Esophagus muscularis mucosa (tissue), 4 donors: ENCODE data around the gene GRAMD1C. TPM values are rescaled to one million over a fixed set of nuclear protein-coding genes. Genes with fewer than 3 reads are reported as not detected.
A peak's percentile ranks its signal among the peaks of the same experiment; 100 is the strongest.

Experiments used
- DNase-seq: peaks from one replicate; pipeline ENCODE4 v3.0.0-alpha.2; 2017; ENCODE audit errors: extremely low spot score
- H3K27ac ChIP-seq, 4 donors: fragments of 200-600 bp; sonication (generic); replicated peaks in 1 of 4; 1 replicate in 3 of 4; 2 replicates in 1 of 4; pipeline ENCODE4 v1.5.1; 2016 to 2019; ENCODE audit warnings: mild to moderate bottlenecking in 1 of 4
- H3K27me3 ChIP-seq, 4 donors: fragments of 200-600 bp; sonication (generic); one replicate each; pipeline versions ENCODE4 v1.5.1 to v1.6.0; 2016 to 2019
- H3K36me3 ChIP-seq, 4 donors: fragments of 200-600 bp; sonication (generic); one replicate each; pipeline ENCODE4 v1.5.1; 2016 to 2019
- H3K4me1 ChIP-seq, 4 donors: fragments of 200-600 bp; sonication (generic); one replicate each; pipeline ENCODE4 v1.5.1; 2016 to 2019
- H3K4me3 ChIP-seq, 4 donors: fragments of 200-600 bp; sonication (generic); 1 replicate in 2 of 4; 2 replicates in 2 of 4; pipeline ENCODE4 v1.5.1; 2016 to 2019; ENCODE audit warnings: mild to moderate bottlenecking in 4 of 4, moderate library complexity in 1 of 4
- H3K9me3 ChIP-seq, 4 donors: fragments of 200-600 bp; sonication (generic); 1 replicate in 3 of 4; 2 replicates in 1 of 4; pipeline ENCODE4 v1.5.1; 2016 to 2019
- CTCF ChIP-seq, 3 experiments: fragments of 200-600 bp in 2 of 3; fragments of 450-650 bp in 1 of 3; sonication (generic) in 2 of 3; IDR thresholded peaks; one replicate each; pipeline ENCODE4 v1.5.1; 2017 to 2019; ENCODE audit warnings: antibody characterized with exemption in 3 of 3, mild to moderate bottlenecking in 2 of 3, moderate library complexity in 1 of 3
- EP300 ChIP-seq: sonication (generic); formaldehyde crosslinking; IDR thresholded peaks from one replicate; pipeline ENCODE4 v1.6.1; 2017; ENCODE audit warnings: antibody characterized with exemption
- POLR2A ChIP-seq: fragments of 450-650 bp; IDR thresholded peaks from one replicate; pipeline ENCODE4 v1.6.1; 2017; ENCODE audit warnings: antibody characterized with exemption, moderate library complexity, mild to moderate bottlenecking, low read depth
- POLR2AphosphoS5 ChIP-seq, 2 donors: sonication (generic); formaldehyde crosslinking; IDR thresholded peaks; one replicate each; pipeline ENCODE4 v1.6.1; 2017; ENCODE audit warnings: antibody characterized with exemption in 2 of 2
- WGBS: methylation state at CpG from one replicate; pipeline ENCODE4 v1.1.5; 2018; 5-methylcytosine and 5-hydroxymethylcytosine counted together
- intact Hi-C: fragments of 100-400 bp; cut with DNase I; formaldehyde crosslinking; loops from one replicate; pipeline ENCODE4 v1.15.1; 2023
- total RNA-seq, 4 donors: library from RNA; depleted of rRNA; stranded (reverse); fragments of >200 nt; gene quantifications; one replicate each; pipeline versions ENCODE4 v1.1.0 to v1.2.1, GENCODE V29; 2016

GRAMD1C gene
- total RNA-seq, 4 donors from 2014 or later, result 0.33 to 2.7 (median 1.0) TPM; not detected in 1

- DNase-seq, result no peak
- WGBS, result 0% methylated on average over 13 of the region's 80 CpGs
- Histone ChIP-seq H3K4me3 (peak within 1 kb of the TSS; percentile 65 to 86 (median 83)), H3K4me1 (peaks cover 5 to 17% (median 12%) of the 10 kb centered on the region in 4 donors), H3K36me3 (no peaks in the 10 kb centered on the region), H3K27me3 (no peaks in the 10 kb centered on the region), H3K27ac (peak within 1 kb of the TSS; percentile 69 to 81 (median 70)), H3K9me3 (no peaks in the 10 kb centered on the region)
- TF ChIP-seq POLR2A, result no peak
- TF ChIP-seq POLR2AphosphoS5 (IDR thresholded peaks at IDR 0.05), result no peak
- no peak for TF ChIP-seq EP300
- TF ChIP-seq CTCF (IDR thresholded peaks at IDR 0.05), result no peak
- intact Hi-C loops, result no loop called here
Observed at GRCh38 chr3:113947372-113948014, 108.9 kb downstream of the GRAMD1C start, which contains the start of gene ZDHHC23. ZDHHC23 (plus strand) TSS chr3:113948013; CDS start chr3:113948803, 790 bp downstream.

- no peaks in the 10 kb centered on the region for H3K36me3 ChIP-seq
- intact Hi-C loops, result no loop called here
- H3K27me3 ChIP-seq, result no peaks in the 10 kb centered on the region
- no peaks in the 10 kb centered on the region for H3K9me3 ChIP-seq
- WGBS, result 19% methylated on average over 8 of the region's 65 CpGs
- DNase-seq, result no peak
- H3K4me1 ChIP-seq, result peaks cover 5 to 17% (median 12%) of the 10 kb centered on the region in 4 donors
- no peak for TF ChIP-seq POLR2A
- peak overlapping the region; percentile 65 to 86 (median 83) for H3K4me3 ChIP-seq
- peak overlapping the region; percentile 53 to 81 (median 67) for H3K27ac ChIP-seq
Observed at GRCh38 chr3:113948015-113948917, 109.7 kb downstream of the GRAMD1C start.

GRCh38 chr3:113952921-113953320 is 114.3 kb downstream of the GRAMD1C start:
- no peak overlapping the region for H3K4me3 ChIP-seq
- TF ChIP-seq EP300, result no peak
- TF ChIP-seq POLR2A, result no peak
- no peak for TF ChIP-seq POLR2AphosphoS5 (IDR thresholded peaks at IDR 0.05)
- no peak for TF ChIP-seq CTCF (IDR thresholded peaks at IDR 0.05)
- H3K9me3 ChIP-seq, result no peaks in the 10 kb centered on the region
- H3K27ac ChIP-seq, result no peak overlapping the region
- intact Hi-C loops, result no loop called here
- no peaks in the 10 kb centered on the region for H3K27me3 ChIP-seq
- no peak for DNase-seq
- H3K4me1 ChIP-seq, result peaks cover 5 to 12% (median 10%) of the 10 kb centered on the region in 4 donors
- H3K36me3 ChIP-seq, result peaks cover 0 to 10% (median 2%) of the 10 kb centered on the region in 4 donors

- Histone ChIP-seq H3K4me3 (no peak overlapping the region), H3K27me3 (no peaks in the 10 kb centered on the region), H3K4me1 (peaks cover 2 to 5% (median 4%) of the 10 kb centered on the region in 4 donors), H3K36me3 (peaks cover 0 to 16% (median 4%) of the 10 kb centered on the region in 4 donors), H3K9me3 (no peaks in the 10 kb centered on the region), H3K27ac (no peak overlapping the region)
- TF ChIP-seq CTCF (IDR thresholded peaks at IDR 0.05) (no peak), EP300 (no peak), POLR2A (no peak)
- intact Hi-C loops, result no loop called here
- no peak for DNase-seq
- 73% methylated on average over 5 of the region's 7 CpGs for WGBS
Observed at GRCh38 chr3:113953677-113954076, 115.1 kb downstream of the GRAMD1C start.

- no peak for DNase-seq
- TF ChIP-seq EP300 (no peak), CTCF (IDR thresholded peaks at IDR 0.05) (no peak), POLR2AphosphoS5 (IDR thresholded peaks at IDR 0.05) (no peak), POLR2A (no peak)
- Histone ChIP-seq H3K27ac (no peak overlapping the region), H3K36me3 (peaks cover 0 to 20% (median 4%) of the 10 kb centered on the region in 4 donors), H3K4me1 (no peaks in the 10 kb centered on the region), H3K27me3 (no peaks in the 10 kb centered on the region), H3K9me3 (no peaks in the 10 kb centered on the region), H3K4me3 (no peak overlapping the region)
- WGBS, result 82% methylated on average over 5 of the region's 8 CpGs
- intact Hi-C loops, result no loop called here
Observed at GRCh38 chr3:113954091-113954685, 115.6 kb downstream of the GRAMD1C start.
